ENCODE measurements around the gene SOX8.

Gene SOX8

GRCh38 chr16:974611-975261, 6.8 kb upstream of the SOX8 start:
- no peak for ATAC-seq
- H3K9me3 Mint-ChIP-seq, result peaks cover 4% of the 10 kb centered on the region
- H3K27me3 Mint-ChIP-seq, result peaks cover 39% of the 10 kb centered on the region
- peaks cover 12% of the 10 kb centered on the region for H3K4me1 Mint-ChIP-seq
- no peak overlapping the region for H3K4me3 Mint-ChIP-seq
- H3K27ac Mint-ChIP-seq, result no peak overlapping the region
- no peaks in the 10 kb centered on the region for H3K36me3 Mint-ChIP-seq

GRCh38 chr16:975291-975690, 6.3 kb upstream of the SOX8 start:
- Mint-ChIP-seq H3K4me1 (peaks cover 15% of the 10 kb centered on the region), H3K4me3 (no peak overlapping the region), H3K36me3 (no peaks in the 10 kb centered on the region), H3K27ac (no peak overlapping the region), H3K9me3 (peaks cover 4% of the 10 kb centered on the region), H3K27me3 (peaks cover 43% of the 10 kb centered on the region)
- ATAC-seq, result no peak

- H3K4me3 Mint-ChIP-seq, result no peak overlapping the region
- no peak overlapping the region for H3K27ac Mint-ChIP-seq
- no peaks in the 10 kb centered on the region for H3K36me3 Mint-ChIP-seq
- peaks cover 52% of the 10 kb centered on the region for H3K27me3 Mint-ChIP-seq
- H3K4me1 Mint-ChIP-seq, result peaks cover 22% of the 10 kb centered on the region
- peaks cover 2% of the 10 kb centered on the region for H3K9me3 Mint-ChIP-seq
- ATAC-seq, result no peak
These were observed 5.1 kb upstream of the SOX8 start for GRCh38 chr16:976389-976931.

GRCh38 chr16:977081-977701, 4.4 kb upstream of the SOX8 start:
- ATAC-seq, result no peak
- H3K36me3 Mint-ChIP-seq, result no peaks in the 10 kb centered on the region
- H3K27ac Mint-ChIP-seq, result no peak overlapping the region
- no peak overlapping the region for H3K4me3 Mint-ChIP-seq
- H3K27me3 Mint-ChIP-seq, result peaks cover 47% of the 10 kb centered on the region
- H3K4me1 Mint-ChIP-seq, result peaks cover 22% of the 10 kb centered on the region
- H3K9me3 Mint-ChIP-seq, result no peaks in the 10 kb centered on the region

DNA sequence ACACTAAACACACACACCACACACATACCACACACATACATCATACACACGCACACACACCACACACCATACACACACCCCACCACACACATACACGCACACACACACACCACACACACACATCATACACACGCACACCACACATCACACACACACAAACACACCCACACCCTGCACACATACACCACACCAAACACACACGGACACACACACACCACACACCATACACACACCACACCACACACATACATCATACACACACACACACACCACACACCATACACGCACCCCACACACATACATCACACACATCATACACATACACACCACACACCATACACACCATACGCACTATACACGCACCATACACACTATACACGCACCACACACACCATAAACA, 3.7 kb upstream of the SOX8 start:
- H3K9me3 Mint-ChIP-seq, result no peaks in the 10 kb centered on the region
- H3K36me3 Mint-ChIP-seq, result no peaks in the 10 kb centered on the region
- ATAC-seq, result no peak
- H3K4me3 Mint-ChIP-seq, result no peak overlapping the region
- H3K4me1 Mint-ChIP-seq, result peaks cover 22% of the 10 kb centered on the region
- H3K27me3 Mint-ChIP-seq, result peaks cover 51% of the 10 kb centered on the region
- H3K27ac Mint-ChIP-seq, result no peak overlapping the region

- H3K9me3 Mint-ChIP-seq, result no peaks in the 10 kb centered on the region
- no peak overlapping the region for H3K4me3 Mint-ChIP-seq
- H3K4me1 Mint-ChIP-seq, result peaks cover 22% of the 10 kb centered on the region
- no peaks in the 10 kb centered on the region for H3K36me3 Mint-ChIP-seq
- H3K27ac Mint-ChIP-seq, result no peak overlapping the region
- ATAC-seq, result no peak
- H3K27me3 Mint-ChIP-seq, result peaks cover 56% of the 10 kb centered on the region
These were observed 3.2 kb upstream of the SOX8 start for GRCh38 chr16:978403-978802.

DNA sequence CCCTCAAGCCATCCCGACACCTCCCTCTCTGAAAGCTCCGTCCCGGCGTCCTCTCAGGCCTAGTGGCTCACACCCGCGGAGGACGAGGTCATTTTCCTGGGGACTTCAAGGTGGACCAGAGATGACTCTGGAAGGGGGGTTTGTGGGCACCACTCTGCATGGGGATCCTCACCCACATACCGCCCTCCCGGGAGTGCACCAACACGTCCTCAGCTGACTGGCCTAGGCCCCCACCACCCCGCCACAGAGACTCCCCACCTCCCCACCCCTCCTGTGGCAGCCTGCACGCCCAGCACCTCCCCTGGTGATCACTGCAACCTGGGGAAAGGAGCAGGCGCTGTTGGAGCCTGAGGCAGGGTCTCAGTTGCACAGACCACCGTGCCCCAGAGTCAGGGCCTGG, 2.4 kb upstream of the SOX8 start:
- H3K4me3 Mint-ChIP-seq, result no peak overlapping the region
- no peaks in the 10 kb centered on the region for H3K9me3 Mint-ChIP-seq
- H3K36me3 Mint-ChIP-seq, result no peaks in the 10 kb centered on the region
- H3K4me1 Mint-ChIP-seq, result peaks cover 22% of the 10 kb centered on the region
- no peak overlapping the region for H3K27ac Mint-ChIP-seq
- peaks cover 58% of the 10 kb centered on the region for H3K27me3 Mint-ChIP-seq
- ATAC-seq, result no peak

GRCh38 chr16:979859-980594, 1.5 kb upstream of the SOX8 start:
- ATAC-seq, result no peak
- Mint-ChIP-seq H3K36me3 (no peaks in the 10 kb centered on the region), H3K27me3 (peaks cover 58% of the 10 kb centered on the region), H3K27ac (no peak overlapping the region), H3K4me1 (peaks cover 22% of the 10 kb centered on the region), H3K4me3 (peak overlapping the region; percentile 40), H3K9me3 (no peaks in the 10 kb centered on the region)

DNA sequence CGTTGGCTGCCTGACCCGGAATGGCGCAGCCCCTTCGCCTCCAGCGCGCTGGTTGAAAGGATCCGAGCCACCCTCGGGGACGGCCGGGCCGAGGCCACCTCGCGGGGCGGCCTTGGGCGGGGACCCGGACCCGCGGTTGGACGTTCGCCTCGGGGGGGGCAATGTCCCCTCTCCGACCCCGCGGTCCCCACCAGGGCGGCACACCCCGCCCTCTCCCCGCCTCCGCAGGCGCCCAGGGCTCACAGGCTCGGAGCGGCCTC, 1.0 kb upstream of the SOX8 start:
- no peak for ATAC-seq
- Mint-ChIP-seq H3K36me3 (no peaks in the 10 kb centered on the region), H3K27me3 (peaks cover 58% of the 10 kb centered on the region), H3K9me3 (no peaks in the 10 kb centered on the region), H3K4me3 (no peak overlapping the region), H3K4me1 (peaks cover 22% of the 10 kb centered on the region), H3K27ac (no peak overlapping the region)

- H3K27ac Mint-ChIP-seq, result no peak overlapping the region
- no peaks in the 10 kb centered on the region for H3K36me3 Mint-ChIP-seq
- H3K4me3 Mint-ChIP-seq, result peak overlapping the region; percentile 52
- peaks cover 49% of the 10 kb centered on the region for H3K27me3 Mint-ChIP-seq
- no peak for ATAC-seq
- H3K9me3 Mint-ChIP-seq, result no peaks in the 10 kb centered on the region
- peaks cover 22% of the 10 kb centered on the region for H3K4me1 Mint-ChIP-seq
These were observed 824 bp downstream of the SOX8 start for GRCh38 chr16:982145-983043.

DNA sequence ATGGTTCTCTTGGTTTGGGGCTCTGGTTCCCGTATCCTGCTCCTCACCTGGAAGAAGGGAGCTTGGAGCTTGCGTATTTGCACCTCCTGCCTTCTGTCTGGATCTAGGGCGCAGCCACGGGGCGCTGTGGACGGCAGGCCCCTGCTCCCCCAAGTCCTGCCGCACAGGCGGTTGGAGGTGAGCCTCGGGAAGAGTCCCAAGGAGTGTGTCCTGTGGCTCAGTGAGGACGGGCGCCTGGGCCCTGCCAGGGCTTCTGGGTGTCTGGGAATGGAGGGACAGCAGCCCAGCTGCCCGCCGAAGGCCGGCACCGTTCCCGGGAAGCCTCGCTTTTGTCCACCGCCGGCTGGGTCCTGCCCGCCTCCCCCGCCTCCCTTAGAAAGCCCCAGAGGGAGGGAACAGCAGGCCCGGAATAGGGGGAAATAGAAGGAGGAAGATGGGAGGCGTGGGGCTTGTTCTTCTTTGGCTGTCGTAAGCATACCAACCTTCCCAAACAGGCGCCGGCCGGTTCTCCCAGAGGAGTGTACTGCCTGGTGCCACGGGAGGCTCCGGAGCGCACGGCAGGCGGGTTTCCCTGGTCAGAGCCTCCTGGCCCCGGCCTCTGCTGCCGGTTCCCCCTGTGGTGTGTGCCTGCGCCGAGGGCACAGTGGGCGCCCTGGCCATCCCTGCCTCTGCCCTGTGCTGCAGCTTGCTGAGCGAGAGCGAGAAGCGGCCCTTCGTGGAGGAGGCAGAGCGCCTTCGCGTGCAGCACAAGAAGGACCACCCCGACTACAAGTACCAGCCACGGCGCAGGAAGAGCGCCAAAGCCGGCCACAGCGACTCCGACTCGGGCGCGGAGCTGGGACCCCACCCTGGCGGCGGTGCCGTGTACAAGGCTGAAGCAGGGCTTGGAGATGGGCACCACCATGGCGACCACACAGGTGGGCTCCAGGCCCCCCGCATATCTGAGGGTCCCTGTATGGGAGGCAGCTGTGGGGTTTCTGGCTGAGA, 1.8 kb downstream of the SOX8 start:
- no peak for ATAC-seq
- H3K36me3 Mint-ChIP-seq, result no peaks in the 10 kb centered on the region
- H3K27me3 Mint-ChIP-seq, result peaks cover 39% of the 10 kb centered on the region
- H3K4me3 Mint-ChIP-seq, result peak overlapping the region; percentile 52
- H3K27ac Mint-ChIP-seq, result no peak overlapping the region
- H3K9me3 Mint-ChIP-seq, result no peaks in the 10 kb centered on the region
- H3K4me1 Mint-ChIP-seq, result peaks cover 15% of the 10 kb centered on the region

DNA sequence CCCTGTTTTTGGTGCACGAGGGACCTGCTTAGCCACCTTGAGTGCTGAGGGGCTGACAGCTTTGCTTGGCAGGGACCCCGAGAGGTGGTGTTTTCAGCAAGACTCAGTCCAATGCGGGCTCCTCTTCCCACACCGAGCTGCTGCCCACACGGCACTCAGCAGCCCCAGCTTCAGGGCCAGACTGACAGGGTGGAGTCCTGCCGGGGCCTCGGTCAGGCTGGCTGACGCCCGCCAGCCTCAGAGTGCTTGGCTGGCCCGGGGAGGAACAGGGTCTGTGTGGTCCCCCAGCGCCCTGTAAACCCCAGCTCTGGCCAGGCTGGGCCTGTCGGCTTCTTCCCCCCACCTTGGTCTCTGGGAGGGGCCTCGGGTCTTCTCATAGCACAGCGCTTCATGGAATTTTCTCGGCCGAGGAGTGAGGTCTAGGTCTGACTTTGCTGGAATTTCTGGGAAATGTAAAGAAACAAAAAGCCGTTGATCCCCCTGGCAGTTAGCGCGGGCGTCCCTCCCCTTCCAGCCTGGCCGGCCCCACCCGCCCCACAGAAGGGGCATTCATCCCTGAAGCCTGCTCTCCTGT, 2.6 kb downstream of the SOX8 start:
- Mint-ChIP-seq H3K4me1 (peaks cover 14% of the 10 kb centered on the region), H3K27me3 (peaks cover 31% of the 10 kb centered on the region), H3K9me3 (no peaks in the 10 kb centered on the region), H3K4me3 (no peak overlapping the region), H3K36me3 (no peaks in the 10 kb centered on the region), H3K27ac (no peak overlapping the region)
- no peak for ATAC-seq

DNA sequence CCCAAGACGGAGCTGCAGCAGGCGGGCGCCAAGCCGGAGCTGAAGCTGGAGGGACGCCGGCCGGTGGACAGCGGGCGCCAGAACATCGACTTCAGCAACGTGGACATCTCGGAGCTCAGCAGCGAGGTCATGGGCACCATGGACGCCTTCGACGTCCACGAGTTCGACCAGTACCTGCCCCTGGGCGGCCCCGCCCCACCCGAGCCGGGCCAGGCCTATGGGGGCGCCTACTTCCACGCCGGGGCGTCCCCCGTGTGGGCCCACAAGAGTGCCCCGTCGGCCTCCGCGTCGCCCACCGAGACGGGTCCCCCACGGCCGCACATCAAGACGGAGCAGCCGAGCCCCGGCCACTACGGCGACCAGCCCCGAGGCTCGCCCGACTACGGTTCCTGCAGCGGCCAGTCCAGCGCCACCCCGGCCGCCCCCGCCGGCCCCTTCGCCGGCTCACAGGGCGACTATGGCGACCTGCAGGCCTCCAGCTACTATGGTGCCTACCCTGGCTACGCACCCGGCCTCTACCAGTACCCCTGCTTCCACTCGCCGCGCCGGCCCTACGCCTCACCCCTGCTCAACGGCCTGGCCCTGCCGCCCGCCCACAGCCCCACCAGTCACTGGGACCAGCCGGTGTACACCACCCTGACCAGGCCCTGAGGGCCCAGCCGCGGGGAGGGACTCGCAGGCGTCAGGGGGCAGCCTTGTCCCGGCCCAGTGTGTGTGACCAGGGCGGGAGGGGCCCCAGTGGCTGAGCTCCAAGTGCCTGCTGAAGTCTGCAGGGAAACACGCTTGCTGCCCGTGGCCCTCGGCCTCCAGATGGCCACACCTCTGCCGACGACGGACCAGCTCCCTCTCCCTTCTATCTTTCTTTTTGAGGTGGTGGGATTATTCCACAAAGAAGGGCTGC, 3.4 kb downstream of the SOX8 start:
- no peaks in the 10 kb centered on the region for H3K36me3 Mint-ChIP-seq
- H3K4me3 Mint-ChIP-seq, result no peak overlapping the region
- H3K9me3 Mint-ChIP-seq, result no peaks in the 10 kb centered on the region
- H3K27me3 Mint-ChIP-seq, result peaks cover 23% of the 10 kb centered on the region
- H3K27ac Mint-ChIP-seq, result no peak overlapping the region
- no peak for ATAC-seq
- H3K4me1 Mint-ChIP-seq, result peaks cover 7% of the 10 kb centered on the region
